HepG2 (cell line): ENCODE results near the gene GGT7. TPM values are rescaled to one million over a fixed set of nuclear protein-coding genes. Genes with fewer than 3 reads are reported as not detected.
A peak's percentile ranks its signal among the peaks of the same experiment; 100 is the strongest.

Experiments used
- FOXM1 ChIP-seq: sonication (generic); formaldehyde crosslinking; IDR thresholded peaks from 2 replicates; pipeline ENCODE4 v1.5.0; 2020; ENCODE audit warnings: missing genetic modification reagents
- FOXP1 ChIP-seq, 2 experiments: fragments of 450-650 bp in 1 of 2; IDR thresholded peaks; 2 replicates each; pipeline ENCODE4 v1.6.1; 2017 to 2018; ENCODE audit warnings: antibody characterized with exemption in 1 of 2
- JDP2 ChIP-seq: sonication (generic); formaldehyde crosslinking; IDR thresholded peaks from 2 replicates; pipeline ENCODE4 v1.8.1; 2022; ENCODE audit warnings: missing genetic modification reagents, borderline replicate concordance
- JUN ChIP-seq: sonication (generic); formaldehyde crosslinking; IDR thresholded peaks from 2 replicates; pipeline ENCODE4 v1.4.0; 2020; ENCODE audit warnings: mild to moderate bottlenecking, missing genetic modification reagents
- NR2F1 ChIP-seq, 2 experiments: fragments of 450-650 bp in 1 of 2; formaldehyde crosslinking in 1 of 2; IDR thresholded peaks; 2 replicates each; pipeline versions ENCODE4 v1.5.0 to v1.6.1; 2016 to 2020; ENCODE audit warnings: mild to moderate bottlenecking in 1 of 2, missing compliant biosample characterization in 1 of 2, missing genetic modification reagents in 1 of 2, moderate library complexity in 1 of 2
- NR2F2 ChIP-seq: IDR thresholded peaks from 2 replicates; pipeline ENCODE4 v1.6.1; 2012; ENCODE audit warnings: low read depth, inconsistent platforms, borderline replicate concordance
- PPARG ChIP-seq: conservative IDR thresholded peaks from 2 replicates; pipeline ENCODE4 v1.6.1; 2016; ENCODE audit warnings: missing biosample characterization, missing genetic modification reagents
- TBX3 ChIP-seq: fragments of 450-650 bp; IDR thresholded peaks from 2 replicates; pipeline ENCODE4 v1.6.1; 2017; ENCODE audit warnings: antibody characterized with exemption, mild to moderate bottlenecking, inconsistent platforms, borderline replicate concordance
- TSC22D2 ChIP-seq: sonication (generic); formaldehyde crosslinking; IDR thresholded peaks from 2 replicates; pipeline ENCODE4 v1.5.1; 2020; ENCODE audit warnings: missing genetic modification reagents, mild to moderate bottlenecking, borderline replicate concordance
- ZC3H13 ChIP-seq: sonication (generic); formaldehyde crosslinking; IDR thresholded peaks from 2 replicates; pipeline ENCODE4 v1.8.1; 2023; ENCODE audit warnings: mild to moderate bottlenecking, missing genetic modification reagents, moderate library complexity
- ZNF180 ChIP-seq: sonication (generic); formaldehyde crosslinking; IDR thresholded peaks from 2 replicates; pipeline ENCODE4 v1.4.0; 2020; ENCODE audit warnings: low read depth, missing genetic modification reagents, borderline replicate concordance
- ZNF235 ChIP-seq: sonication (generic); formaldehyde crosslinking; IDR thresholded peaks from 2 replicates; pipeline ENCODE4 v1.8.1; 2023; ENCODE audit warnings: mild to moderate bottlenecking, missing genetic modification reagents, borderline replicate concordance
- ZNF326 ChIP-seq: sonication (generic); formaldehyde crosslinking; IDR thresholded peaks from 2 replicates; pipeline ENCODE4 v1.4.0; 2020; ENCODE audit warnings: missing genetic modification reagents, borderline replicate concordance
- ZNF484 ChIP-seq: sonication (generic); formaldehyde crosslinking; IDR thresholded peaks from 2 replicates; pipeline ENCODE4 v1.5.1; 2020; ENCODE audit warnings: mild to moderate bottlenecking, low read depth, missing genetic modification reagents, borderline replicate concordance
- ZNF605 ChIP-seq: sonication (generic); formaldehyde crosslinking; IDR thresholded peaks from 2 replicates; pipeline ENCODE4 v1.8.0; 2022; ENCODE audit warnings: mild to moderate bottlenecking, missing genetic modification reagents
- ZNF879 ChIP-seq: sonication (generic); formaldehyde crosslinking; IDR thresholded peaks from 2 replicates; pipeline ENCODE4 v1.8.1; 2023; ENCODE audit warnings: missing genetic modification reagents
- polyA plus RNA-seq, 8 experiments: library from polyadenylated mRNA; depleted of rRNA in 3 of 8; stranded (reverse) in 7 of 8; unstranded in 1 of 8; fragments of >200 nt; fragmentation: Illumina TruSeq in 4 of 8; extraction: Trizol in 4 of 8; gene quantifications; 2 replicates each; pipeline versions ENCODE4 v1.2.1 to v1.2.3, GENCODE V29; 2011 to 2016; ENCODE audit warnings: low read depth in 4 of 8, missing spikeins in 1 of 8, mixed read lengths in 1 of 8; ENCODE audit not compliant: insufficient read depth in 1 of 8
- total RNA-seq, 5 experiments: library from RNA; depleted of rRNA; stranded (reverse); fragments of >200 nt; fragmentation: Illumina TruSeq; extraction: Trizol; gene quantifications; 2 replicates each; pipeline ENCODE4 v1.2.3, GENCODE V29; 2016; ENCODE audit warnings: low read depth in 1 of 5
- TF ChIP-seq, protein P1 (sequence below): IDR thresholded peaks from 2 replicates; pipeline ENCODE4 v1.6.1; 2016; ENCODE audit warnings: missing compliant biosample characterization, missing genetic modification reagents, borderline replicate concordance
- TF ChIP-seq, protein P2 (sequence below): IDR thresholded peaks from 2 replicates; pipeline ENCODE4 v1.6.1; 2012; ENCODE audit warnings: inconsistent platforms
- TF ChIP-seq, protein P3 (sequence below): sonication (generic); formaldehyde crosslinking; IDR thresholded peaks from 2 replicates; pipeline ENCODE4 v1.4.0; 2020; ENCODE audit warnings: missing genetic modification reagents, borderline replicate concordance
- TF ChIP-seq, protein P4 (sequence below): sonication (generic); formaldehyde crosslinking; IDR thresholded peaks from 2 replicates; pipeline ENCODE4 v1.8.1; 2023; ENCODE audit warnings: mild to moderate bottlenecking, inconsistent platforms, moderate library complexity, missing genetic modification reagents, borderline replicate concordance
- TF ChIP-seq, protein P5 (sequence below): sonication (generic); formaldehyde crosslinking; IDR thresholded peaks from 2 replicates; pipeline ENCODE4 v1.4.0; 2020; ENCODE audit warnings: missing genetic modification reagents, mild to moderate bottlenecking, borderline replicate concordance

GGT7 gene
- total and polyA plus RNA-seq, 2 of the 13 experiments (the other 11 are each of a cell fraction or from before 2014, with no cell fraction given), result 6.6 to 23.0 TPM

DNA sequence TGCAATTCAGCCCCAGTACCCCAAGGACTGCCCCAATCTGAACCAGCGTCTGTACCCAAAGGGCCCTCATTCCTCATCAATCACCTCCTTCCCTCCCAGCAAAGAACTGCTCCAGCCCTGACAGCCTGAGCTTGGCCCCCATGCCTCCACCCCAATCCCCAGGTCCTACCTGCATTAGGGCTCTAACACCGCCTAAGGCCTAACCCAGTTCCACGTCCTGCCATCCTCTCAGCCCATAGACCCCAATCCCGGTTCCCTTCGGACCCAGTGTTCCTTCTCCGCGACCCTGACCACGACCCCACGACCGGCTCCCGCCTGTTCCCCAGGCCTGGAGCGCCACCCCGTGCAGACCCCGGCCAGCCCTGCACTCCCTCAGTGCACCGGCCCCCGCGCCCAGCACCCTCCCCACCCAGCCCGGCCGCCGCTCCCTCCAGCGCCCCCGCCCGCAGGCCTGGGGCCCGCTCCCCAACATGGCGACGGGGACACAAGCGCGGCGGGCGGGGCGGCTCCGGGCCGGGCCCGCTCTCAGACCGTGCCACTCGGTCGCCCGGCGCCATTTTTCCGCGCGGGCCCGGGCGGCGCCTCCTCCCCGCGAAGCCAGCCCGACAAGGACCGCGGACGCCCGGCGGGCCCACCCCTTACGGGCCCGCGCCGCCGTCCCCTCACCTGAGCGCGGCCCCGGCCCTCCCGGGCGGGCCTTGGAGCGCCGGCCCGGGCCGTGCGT, 47.7 kb downstream of the GGT7 start (continued):
- 0 out of 2 replicates have a peak, but pooled peaks have one; percentile 31 for TF ChIP-seq ZNF235 (CRISPR knock-in tag)
- TF ChIP-seq, protein P1, sequence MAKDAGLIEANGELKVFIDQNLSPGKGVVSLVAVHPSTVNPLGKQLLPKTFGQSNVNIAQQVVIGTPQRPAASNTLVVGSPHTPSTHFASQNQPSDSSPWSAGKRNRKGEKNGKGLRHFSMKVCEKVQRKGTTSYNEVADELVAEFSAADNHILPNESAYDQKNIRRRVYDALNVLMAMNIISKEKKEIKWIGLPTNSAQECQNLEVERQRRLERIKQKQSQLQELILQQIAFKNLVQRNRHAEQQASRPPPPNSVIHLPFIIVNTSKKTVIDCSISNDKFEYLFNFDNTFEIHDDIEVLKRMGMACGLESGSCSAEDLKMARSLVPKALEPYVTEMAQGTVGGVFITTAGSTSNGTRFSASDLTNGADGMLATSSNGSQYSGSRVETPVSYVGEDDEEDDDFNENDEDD (CRISPR knock-in tag), result no peak; the same call in 1 of the 2 replicates
- no peak for TF ChIP-seq TBX3
- TF ChIP-seq FOXM1 (CRISPR knock-in tag), result no peak
- no peak for TF ChIP-seq ZNF879 (CRISPR knock-in tag)
- TF ChIP-seq, protein P2, sequence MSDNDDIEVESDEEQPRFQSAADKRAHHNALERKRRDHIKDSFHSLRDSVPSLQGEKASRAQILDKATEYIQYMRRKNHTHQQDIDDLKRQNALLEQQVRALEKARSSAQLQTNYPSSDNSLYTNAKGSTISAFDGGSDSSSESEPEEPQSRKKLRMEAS, result no peak
- no peak for TF ChIP-seq JDP2 (CRISPR knock-in tag)
- TF ChIP-seq ZNF180, result no peak
- no peak for TF ChIP-seq ZC3H13 (CRISPR knock-in tag)
- TF ChIP-seq JUN (CRISPR knock-in tag), result no peak
- 0 out of 2 replicates have a peak, but pooled peaks have one; percentile 67 for TF ChIP-seq ZNF605 (CRISPR knock-in tag)
- TF ChIP-seq ZNF326 (CRISPR knock-in tag), result no peak
- TF ChIP-seq TSC22D2 (CRISPR knock-in tag), result no peak
- no peak for TF ChIP-seq FOXP1 (IDR thresholded peaks at IDR 0.05)
- TF ChIP-seq FOXP1 (CRISPR knock-in tag; IDR thresholded peaks at IDR 0.05), result no peak; the same call in 1 of the 2 replicates
- no peak for TF ChIP-seq NR2F2
- TF ChIP-seq, protein P3, sequence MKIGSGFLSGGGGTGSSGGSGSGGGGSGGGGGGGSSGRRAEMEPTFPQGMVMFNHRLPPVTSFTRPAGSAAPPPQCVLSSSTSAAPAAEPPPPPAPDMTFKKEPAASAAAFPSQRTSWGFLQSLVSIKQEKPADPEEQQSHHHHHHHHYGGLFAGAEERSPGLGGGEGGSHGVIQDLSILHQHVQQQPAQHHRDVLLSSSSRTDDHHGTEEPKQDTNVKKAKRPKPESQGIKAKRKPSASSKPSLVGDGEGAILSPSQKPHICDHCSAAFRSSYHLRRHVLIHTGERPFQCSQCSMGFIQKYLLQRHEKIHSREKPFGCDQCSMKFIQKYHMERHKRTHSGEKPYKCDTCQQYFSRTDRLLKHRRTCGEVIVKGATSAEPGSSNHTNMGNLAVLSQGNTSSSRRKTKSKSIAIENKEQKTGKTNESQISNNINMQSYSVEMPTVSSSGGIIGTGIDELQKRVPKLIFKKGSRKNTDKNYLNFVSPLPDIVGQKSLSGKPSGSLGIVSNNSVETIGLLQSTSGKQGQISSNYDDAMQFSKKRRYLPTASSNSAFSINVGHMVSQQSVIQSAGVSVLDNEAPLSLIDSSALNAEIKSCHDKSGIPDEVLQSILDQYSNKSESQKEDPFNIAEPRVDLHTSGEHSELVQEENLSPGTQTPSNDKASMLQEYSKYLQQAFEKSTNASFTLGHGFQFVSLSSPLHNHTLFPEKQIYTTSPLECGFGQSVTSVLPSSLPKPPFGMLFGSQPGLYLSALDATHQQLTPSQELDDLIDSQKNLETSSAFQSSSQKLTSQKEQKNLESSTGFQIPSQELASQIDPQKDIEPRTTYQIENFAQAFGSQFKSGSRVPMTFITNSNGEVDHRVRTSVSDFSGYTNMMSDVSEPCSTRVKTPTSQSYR (CRISPR knock-in tag), result peak; percentile 40; the same call in 1 of the 2 replicates
- TF ChIP-seq, protein P4, sequence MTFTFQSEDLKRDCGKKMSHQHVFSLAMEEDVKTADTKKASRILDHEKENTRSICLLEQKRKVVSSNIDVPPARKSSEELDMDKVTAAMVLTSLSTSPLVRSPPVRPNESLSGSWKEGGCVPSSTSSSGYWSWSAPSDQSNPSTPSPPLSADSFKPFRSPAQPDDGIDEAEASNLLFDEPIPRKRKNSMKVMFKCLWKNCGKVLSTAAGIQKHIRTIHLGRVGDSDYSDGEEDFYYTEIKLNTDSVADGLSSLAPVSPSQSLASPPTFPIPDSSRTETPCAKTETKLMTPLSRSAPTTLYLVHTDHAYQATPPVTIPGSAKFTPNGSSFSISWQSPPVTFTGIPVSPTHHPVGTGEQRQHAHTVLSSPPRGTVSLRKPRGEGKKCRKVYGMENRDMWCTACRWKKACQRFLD (CRISPR knock-in tag), result peak; percentile 46; the same call in 1 of the 2 replicates
- TF ChIP-seq, protein P5, sequence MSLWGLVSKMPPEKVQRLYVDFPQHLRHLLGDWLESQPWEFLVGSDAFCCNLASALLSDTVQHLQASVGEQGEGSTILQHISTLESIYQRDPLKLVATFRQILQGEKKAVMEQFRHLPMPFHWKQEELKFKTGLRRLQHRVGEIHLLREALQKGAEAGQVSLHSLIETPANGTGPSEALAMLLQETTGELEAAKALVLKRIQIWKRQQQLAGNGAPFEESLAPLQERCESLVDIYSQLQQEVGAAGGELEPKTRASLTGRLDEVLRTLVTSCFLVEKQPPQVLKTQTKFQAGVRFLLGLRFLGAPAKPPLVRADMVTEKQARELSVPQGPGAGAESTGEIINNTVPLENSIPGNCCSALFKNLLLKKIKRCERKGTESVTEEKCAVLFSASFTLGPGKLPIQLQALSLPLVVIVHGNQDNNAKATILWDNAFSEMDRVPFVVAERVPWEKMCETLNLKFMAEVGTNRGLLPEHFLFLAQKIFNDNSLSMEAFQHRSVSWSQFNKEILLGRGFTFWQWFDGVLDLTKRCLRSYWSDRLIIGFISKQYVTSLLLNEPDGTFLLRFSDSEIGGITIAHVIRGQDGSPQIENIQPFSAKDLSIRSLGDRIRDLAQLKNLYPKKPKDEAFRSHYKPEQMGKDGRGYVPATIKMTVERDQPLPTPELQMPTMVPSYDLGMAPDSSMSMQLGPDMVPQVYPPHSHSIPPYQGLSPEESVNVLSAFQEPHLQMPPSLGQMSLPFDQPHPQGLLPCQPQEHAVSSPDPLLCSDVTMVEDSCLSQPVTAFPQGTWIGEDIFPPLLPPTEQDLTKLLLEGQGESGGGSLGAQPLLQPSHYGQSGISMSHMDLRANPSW (CRISPR knock-in tag), result no peak
- TF ChIP-seq PPARG (CRISPR knock-in tag), result no peak
- TF ChIP-seq NR2F1 (CRISPR knock-in tag; IDR thresholded peaks at IDR 0.05), result no peak; a peak in 1 of 4 replicates
- no peak for TF ChIP-seq ZNF484 (CRISPR knock-in tag)
